GOT3 (cell line): ENCODE measurements around the gene DYNLT4.
"Not testable (repeated sequence)": the region's sequence is repeated elsewhere in the genome, so short reads cannot be mapped to it uniquely, and the experiment has no call there.

ENCODE experiments used
- DNase-seq: peaks from one replicate; lab custom pipeline; 2025; ENCODE audit warnings: mixed read lengths; lab: John Stamatoyannopoulos, UW

Gene DYNLT4

DNA sequence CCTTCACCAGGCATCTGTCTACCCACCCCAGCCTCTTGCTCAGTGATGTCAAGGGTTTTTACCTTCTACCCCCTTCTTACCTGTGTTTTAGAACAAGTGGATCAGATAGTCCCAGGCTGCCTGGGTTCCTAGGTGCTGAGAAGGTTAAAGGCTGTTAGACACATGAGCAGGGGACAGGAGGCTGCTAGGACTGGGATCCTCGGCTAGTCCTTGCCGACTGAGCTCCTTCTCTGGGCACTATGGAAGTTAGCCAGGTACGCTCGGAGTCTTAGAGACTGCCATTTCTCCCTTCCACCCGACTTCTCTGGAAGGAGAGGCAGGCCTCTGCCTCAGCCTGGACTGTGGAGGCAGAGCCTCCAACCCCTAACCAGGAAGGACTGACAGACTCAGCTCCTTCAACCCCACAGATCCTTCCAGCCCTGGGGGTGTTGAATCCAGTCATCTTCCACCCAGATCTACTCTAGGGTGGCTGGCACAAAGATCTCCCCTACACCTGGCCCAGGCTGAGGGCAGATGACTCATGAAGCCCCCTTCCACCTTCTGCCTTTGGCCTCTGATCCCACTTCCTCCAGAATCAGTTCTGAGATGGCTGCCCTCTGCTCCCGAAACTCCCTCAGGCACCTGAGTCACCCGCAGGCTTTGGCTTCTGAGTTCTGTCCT lies at the start of gene DYNLT4:
Gene DYNLT4 (minus strand): TSS at position 648 of the 660 bp plus-strand sequence. CDS start 683 bp downstream, outside the sequence.
- no peak for DNase-seq

DNA sequence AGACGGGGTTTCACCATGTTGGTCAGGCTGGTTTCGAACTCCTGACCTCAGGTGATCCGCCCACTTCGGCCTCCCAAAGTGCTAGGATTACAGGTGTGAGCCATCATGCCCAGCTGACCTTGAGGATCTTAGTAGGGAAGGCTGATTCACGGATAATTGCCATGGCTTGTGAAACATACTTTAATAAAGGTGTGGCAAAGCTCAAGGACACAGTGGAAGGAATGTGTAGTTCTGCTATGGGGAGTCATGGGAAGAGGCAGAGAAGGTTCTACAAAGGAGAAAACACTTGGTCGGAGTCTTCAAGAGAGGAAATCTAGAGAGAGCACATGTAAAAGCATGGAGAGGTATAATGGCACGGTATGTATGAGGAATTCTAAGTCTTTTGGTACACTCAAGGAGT lies 48.6 kb upstream of the DYNLT4 start:
- no peak for DNase-seq

DNA sequence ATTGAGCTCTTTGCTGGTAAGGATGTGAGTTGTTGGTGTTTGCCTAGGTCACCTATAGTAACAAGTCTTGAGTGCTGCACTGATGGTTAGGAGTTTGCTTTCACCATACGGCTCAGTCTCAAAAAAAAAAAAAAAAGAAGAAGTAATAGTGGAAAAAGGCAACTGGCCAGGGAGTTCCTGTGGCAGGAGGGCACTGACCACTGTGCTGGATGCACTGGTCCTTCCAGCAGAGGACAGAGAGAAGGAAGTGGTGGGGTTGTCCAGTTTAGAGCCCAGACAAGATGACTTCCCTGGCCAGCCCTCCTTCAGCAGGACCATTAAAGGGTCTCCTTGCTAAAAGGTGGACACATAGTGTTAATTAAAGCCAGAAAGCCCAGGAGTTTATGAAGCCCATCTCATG lies 47.8 kb upstream of the DYNLT4 start:
- no peak for DNase-seq

DNA sequence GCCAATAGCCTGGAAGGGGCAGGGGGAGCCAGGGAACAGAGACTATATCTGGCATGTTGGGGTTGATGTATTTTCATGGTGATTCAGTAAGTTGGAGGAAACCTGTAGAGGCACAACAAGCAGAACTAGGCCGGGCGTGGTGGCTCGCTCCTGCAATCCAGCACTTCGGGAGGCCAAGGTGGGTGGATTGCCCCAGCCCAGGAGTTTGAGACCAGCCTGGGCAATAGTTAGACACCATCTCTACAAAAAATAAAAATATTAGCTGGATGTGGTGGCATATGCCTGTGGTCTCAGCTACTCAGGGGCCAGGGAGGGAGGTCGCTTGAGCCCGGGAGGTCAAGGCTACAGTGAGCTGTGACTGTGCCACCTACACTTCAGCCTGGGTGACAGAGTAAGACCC lies 46.0 kb upstream of the DYNLT4 start:
- DNase-seq = no peak

DNA sequence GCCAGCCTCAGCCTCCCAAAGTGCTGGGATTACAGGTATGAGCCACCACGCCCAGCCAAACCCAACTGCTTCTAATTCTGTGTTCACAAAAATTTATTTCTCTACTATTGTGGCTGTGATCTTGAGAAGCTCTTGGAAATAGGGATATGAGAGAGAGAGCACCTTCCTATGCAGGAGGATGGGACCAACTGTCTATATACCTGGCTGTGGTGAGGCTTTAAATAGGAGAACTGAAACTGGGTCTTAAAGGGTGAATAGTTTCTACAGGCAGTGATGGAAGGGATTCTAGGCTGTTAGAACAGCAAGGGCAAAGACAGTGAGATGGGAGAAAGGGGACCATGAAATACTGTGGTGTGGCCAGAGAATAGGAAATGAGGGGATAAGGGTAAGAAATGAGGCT lies 44.2 kb upstream of the DYNLT4 start:
- DNase-seq = no peak

DNA sequence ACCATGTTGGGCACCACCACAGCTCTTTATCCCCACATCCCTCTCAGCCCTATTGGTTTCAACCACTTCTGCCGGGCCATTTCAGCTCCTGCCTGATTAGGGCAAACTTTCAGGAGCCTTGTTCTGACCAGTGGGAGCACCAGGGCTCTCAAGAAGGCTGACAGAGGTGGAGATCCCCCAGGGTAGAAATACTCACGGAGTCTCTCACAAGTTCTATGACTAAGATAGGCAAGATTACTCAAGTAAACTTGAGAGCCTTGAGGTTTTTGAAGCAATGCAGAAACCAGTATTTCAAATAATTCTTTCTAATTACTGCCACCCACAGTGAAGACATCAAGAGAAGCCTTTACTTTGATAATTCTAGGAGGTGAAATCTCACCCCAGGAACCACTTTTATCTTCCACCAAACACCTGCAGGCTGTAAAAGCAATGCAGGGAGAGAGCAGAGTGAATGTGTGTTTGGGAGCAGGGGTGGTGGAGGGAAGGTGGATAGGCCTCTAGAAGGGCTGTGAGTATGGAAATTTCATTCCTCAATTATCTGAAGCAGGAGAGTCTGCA lies 42.5 kb upstream of the DYNLT4 start:
- DNase-seq = no peak

- no peak for DNase-seq
These were observed 41.5 kb upstream of the DYNLT4 start for GRCh38 chr1:44848456-44849181.

- no peak for DNase-seq
These were observed 40.7 kb upstream of the DYNLT4 start for GRCh38 chr1:44847845-44848244.

DNA sequence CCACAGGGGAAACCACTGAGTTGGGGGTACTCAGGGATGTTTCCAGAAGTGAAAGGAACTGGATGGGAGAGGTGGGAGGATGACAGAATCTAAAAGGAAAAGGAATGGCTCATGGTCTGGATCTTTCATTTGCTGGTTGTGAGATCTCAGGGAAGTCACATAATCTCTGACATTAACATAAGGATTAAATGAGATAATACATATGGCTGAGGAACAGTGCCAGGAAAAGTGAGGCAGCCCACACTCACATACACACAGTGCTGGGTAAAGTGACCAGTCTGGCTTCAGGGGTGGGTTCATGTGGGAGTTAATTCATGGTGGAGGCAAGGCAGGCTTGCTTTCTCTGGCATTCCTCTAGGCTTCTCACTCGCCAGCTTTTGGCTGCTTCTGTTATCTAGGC lies 39.8 kb upstream of the DYNLT4 start:
- no peak for DNase-seq

- no peak for DNase-seq
These were observed 35.9 kb upstream of the DYNLT4 start, which contains the start of gene PTCH2 for GRCh38 chr1:44842862-44843655. Gene PTCH2, minus strand, starts transcription at chr1:44843253. Its CDS starts 321 bp downstream, at chr1:44842932.

DNA sequence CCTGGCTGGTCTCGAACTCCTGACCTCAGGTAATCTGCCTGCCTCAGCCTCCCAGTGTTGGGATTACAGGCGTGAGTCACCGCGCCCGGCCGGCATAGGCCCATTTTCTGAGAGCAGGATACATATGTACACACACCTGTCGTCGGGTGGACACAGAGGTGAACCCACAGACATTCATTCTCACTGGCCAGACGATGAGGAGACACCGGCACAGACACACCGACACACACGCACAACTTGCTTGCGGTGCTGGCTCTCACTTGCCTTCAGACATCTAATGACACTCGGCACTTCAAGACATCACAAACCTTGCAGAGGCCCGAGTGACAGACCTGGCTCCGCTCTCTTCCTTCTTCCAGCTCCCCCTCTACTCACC lies 35.3 kb upstream of the DYNLT4 start:
- no peak for DNase-seq

DNA sequence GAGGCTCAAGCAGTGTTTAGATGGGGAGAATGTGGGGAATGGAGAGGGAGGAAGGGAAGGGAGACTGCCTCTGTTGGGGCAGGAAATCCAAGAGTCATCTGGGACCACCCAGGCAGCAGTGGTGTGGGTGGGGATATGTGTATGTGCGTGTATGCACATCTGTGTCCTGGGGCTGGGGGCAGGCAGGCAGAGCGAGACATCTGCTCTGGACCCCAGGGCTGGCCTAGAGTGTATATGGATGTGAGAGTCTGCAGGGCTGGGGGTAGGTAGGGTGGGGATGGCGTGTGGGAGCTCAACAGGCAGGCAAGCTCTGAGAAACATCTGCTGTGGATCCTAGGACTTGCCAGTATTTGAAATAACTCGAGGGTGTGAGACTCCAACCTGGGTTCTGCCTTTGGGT lies 32.4 kb upstream of the DYNLT4 start:
- DNase-seq = no peak

DNA sequence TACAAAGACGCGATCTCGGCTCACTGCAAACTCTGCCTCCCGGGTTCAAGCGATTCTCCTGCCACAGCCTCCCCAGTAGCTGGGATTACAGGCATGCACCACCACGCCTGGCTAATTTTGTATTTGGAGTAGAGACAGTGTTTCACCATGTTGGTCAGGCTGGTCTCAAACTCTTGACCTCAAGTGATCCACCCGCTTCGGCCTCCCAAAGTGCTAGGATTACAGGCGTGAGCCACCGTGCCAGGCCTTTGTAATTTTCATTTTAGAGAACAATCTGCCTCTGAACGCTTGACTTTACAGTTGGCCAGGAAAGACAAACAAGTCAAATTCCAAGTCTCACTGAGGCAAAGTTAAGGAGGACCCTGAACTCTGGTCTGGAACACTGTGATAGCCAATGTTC lies 31.1 kb upstream of the DYNLT4 start:
- not testable (repeated sequence) for DNase-seq

DNA sequence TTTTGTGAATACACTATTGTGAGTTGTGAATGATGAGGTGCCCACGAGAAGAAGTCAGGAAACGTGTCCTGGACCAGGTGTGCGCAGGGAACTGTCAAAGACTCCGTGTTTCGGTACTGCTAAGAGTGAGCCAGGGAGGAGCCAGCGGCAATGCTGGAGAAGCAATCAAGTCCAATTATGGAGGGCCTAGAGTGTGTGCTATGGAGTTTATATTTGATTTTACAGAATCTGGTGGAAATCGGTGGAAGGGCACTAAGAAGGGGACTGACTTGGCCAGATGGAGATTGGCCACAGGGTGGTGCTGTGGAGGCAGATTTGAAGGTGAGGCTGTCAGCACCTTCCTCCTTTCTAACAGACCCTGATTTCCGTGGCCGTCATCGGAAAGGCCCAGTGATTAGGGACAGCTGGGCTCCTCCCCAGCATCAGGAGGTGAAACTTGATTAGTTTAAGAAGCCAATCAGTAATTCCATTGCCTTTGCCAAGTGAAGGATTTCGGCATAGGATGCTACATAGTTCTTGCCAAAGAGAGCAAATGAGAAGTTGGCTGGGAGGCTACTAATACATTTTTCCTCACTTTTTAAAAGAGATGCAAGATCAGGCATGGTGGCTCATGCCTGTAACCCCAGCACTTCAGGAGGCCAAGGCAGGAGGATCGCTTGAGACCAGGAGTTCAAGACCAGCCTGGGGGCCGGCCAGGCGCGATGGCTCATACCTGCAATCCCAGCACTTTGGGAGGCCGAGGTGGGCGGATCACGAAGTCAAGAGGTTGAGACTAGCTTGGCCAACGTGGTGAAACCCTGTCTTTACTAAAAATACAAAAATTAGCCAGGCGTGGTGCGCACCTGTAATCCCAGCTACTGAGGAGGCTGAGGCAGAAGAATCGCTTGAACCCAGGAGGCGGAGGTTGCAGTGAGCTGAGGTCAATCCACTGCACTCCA lies 28.9 kb upstream of the DYNLT4 start:
- DNase-seq = peak; percentile 42

DNA sequence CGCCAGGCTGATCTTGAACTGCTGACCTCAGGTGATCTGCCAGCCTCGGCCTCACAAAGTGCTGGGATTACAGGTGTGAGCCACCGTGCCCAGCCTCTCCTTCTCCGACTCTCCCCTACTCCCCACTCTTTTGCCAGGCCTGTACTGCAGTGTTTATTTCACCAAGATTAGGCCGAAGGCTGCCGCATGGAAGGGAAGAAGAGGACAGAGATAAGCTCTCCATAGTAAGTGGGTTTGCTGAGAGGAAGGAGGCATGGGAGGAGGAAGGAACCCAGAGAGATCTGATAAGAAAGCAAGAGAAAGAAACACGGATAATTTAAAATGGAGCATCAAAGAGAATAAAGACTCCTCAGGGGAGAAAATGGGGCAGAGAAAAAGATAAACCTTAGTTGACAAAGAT lies 27.2 kb upstream of the DYNLT4 start:
- no peak for DNase-seq

DNA sequence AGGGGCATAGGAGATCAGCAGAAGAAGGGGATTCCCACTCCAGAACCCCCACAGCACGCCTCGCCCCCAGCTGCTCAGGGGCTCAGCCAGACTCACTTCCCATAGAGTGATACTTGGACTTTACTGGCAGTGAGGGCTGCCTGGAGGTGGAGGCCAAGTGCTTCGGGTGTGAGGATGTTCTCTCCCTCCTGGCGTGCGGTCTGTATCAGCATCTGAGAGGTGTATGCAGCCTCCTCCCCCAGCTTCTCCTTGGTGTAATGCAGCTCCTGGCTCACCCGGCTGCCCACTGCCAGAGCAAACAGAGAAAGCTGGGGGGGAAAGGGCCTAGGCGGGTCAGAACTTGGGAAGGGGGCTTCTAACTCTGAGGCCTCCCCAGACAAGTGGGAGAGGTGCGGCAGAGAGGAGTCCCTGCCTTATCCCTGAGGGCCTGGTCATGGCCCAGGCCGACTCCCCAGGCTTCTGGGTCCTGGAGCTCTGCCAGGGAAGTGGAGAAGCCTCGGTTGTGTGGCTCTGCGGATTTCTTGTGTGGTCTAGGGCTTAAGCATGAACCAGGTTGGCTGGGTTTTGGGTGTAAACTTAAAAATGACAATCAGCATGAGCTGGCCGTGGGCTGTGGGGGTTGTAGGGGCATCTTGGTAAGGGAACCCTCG lies 25.0 kb upstream of the DYNLT4 start:
- DNase-seq = no peak

- DNase-seq = no peak
These were observed 24.4 kb upstream of the DYNLT4 start for GRCh38 chr1:44831516-44831915.

GRCh38 chr1:44830900-44831304 lies 23.8 kb upstream of the DYNLT4 start:
- no peak for DNase-seq

- no peak for DNase-seq
These were observed 22.6 kb upstream of the DYNLT4 start for GRCh38 chr1:44829506-44830384.
